ENCODE results near the gene PRSS33. TPM values are rescaled to one million over a fixed set of nuclear protein-coding genes. Genes with fewer than 3 reads are reported as not detected.

PRSS33 gene
- total RNA-seq, 4 donors from 2014 or later: not detected

DNA sequence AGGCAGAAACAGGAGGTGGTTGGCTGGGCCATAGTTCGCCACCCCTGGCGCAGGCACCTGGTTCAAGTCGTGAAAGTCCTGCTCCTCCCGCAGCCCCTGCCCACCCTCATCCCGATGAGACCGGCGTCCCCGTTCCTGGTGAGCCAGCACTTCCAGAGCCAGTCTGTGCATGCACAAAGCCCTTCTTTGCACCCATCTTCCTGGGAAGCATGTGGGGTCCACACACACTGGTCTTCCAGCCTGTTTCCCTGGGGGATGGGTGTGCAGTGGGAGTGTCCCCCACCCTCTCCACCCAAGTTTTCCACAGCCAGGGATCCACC lies 41.1 kb upstream of the PRSS33 start:
- H3K27ac ChIP-seq: no peak overlapping the region
- no peaks in the 10 kb centered on the region for H3K36me3 ChIP-seq
- peaks cover 0 to 60% of the 10 kb centered on the region in 2 donors for H3K27me3 ChIP-seq
- H3K9me3 ChIP-seq: no peaks in the 10 kb centered on the region
- no peak overlapping the region for H3K4me3 ChIP-seq
- 92 to 94% methylated on average over 8 of the region's 8 CpGs for WGBS, 2 donors
- no peak for DNase-seq (ENCODE audit: low spot score in 2 of 2)
- TF ChIP-seq, protein P1, sequence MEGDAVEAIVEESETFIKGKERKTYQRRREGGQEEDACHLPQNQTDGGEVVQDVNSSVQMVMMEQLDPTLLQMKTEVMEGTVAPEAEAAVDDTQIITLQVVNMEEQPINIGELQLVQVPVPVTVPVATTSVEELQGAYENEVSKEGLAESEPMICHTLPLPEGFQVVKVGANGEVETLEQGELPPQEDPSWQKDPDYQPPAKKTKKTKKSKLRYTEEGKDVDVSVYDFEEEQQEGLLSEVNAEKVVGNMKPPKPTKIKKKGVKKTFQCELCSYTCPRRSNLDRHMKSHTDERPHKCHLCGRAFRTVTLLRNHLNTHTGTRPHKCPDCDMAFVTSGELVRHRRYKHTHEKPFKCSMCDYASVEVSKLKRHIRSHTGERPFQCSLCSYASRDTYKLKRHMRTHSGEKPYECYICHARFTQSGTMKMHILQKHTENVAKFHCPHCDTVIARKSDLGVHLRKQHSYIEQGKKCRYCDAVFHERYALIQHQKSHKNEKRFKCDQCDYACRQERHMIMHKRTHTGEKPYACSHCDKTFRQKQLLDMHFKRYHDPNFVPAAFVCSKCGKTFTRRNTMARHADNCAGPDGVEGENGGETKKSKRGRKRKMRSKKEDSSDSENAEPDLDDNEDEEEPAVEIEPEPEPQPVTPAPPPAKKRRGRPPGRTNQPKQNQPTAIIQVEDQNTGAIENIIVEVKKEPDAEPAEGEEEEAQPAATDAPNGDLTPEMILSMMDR (IDR thresholded peaks at IDR 0.05): no peak
- no peaks in the 10 kb centered on the region for H3K4me1 ChIP-seq

DNA sequence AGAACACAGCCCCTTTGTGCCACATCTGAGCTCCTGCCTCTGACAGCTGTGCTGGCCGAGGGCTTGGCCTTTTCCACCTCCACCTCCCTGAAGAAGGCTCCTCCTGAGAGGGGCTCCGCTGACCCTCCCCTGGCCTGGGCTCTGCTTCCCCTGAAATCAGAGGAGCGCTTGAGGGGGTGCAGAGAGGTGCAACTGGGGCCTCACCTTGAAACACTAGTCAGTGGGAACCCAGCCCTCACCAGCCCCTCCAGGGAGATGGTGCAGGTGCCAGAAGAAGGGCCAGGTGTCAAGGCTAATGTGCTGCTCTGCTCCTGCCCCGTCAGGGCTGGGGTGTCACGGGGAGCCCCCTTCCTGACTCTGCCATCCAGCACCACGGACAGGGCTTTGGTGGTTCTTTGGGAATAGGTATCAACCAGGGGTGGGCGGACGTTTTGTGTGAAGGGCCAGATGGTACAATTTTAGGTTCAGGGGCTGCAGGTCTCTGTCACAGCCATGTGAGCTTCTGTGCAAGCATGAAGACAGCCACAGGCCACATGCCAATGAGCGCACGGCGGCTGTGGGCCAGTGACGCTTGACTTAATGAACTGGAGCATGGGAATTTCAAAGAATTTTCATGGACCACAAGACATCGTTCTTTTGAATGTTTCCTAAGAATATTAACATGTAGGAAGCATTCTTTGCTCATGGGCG lies 40.6 kb upstream of the PRSS33 start:
- H3K27ac ChIP-seq: no peak overlapping the region
- TF ChIP-seq, protein P1 (IDR thresholded peaks at IDR 0.05): no peak
- TF ChIP-seq EP300 (IDR thresholded peaks at IDR 0.05): no peak
- WGBS, 2 donors: 64 to 66% methylated on average over 14 of the region's 14 CpGs
- H3K36me3 ChIP-seq: no peaks in the 10 kb centered on the region
- H3K4me1 ChIP-seq: no peaks in the 10 kb centered on the region
- H3K9me3 ChIP-seq: no peaks in the 10 kb centered on the region
- no peak overlapping the region for H3K4me3 ChIP-seq
- H3K27me3 ChIP-seq: peaks cover 0 to 60% of the 10 kb centered on the region in 2 donors
- no peak for DNase-seq (ENCODE audit: low spot score in 2 of 2)

DNA sequence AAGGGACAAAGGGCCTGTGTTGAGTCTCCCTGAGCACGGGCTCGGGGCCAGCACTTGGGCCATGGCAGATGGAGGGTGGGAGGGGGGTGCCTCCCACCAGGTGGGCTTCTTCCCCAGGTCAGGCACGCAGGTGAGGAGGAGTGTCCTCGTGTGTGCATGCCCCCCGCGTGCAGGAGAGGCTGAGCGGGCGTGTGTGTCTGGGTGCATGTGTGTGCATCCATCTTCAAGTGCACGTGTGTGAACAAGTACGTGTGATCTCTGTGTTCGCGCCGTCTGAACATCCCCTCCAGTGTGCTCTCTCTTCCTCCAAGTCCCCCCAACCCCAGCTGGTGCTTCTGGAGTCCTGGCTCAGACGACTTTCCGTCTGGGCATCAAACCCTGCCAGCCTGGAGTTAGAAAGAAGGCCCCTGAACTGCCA lies 40.0 kb upstream of the PRSS33 start:
- TF ChIP-seq POLR2A (IDR thresholded peaks at IDR 0.05) (no peak), EP300 (IDR thresholded peaks at IDR 0.05) (no peak)
- TF ChIP-seq, protein P1 (IDR thresholded peaks at IDR 0.05): no peak
- H3K36me3 ChIP-seq: no peaks in the 10 kb centered on the region
- no peak overlapping the region for H3K4me3 ChIP-seq
- 65 to 69% methylated on average over 15 of the region's 15 CpGs for WGBS, 2 donors
- H3K9me3 ChIP-seq: no peaks in the 10 kb centered on the region
- DNase-seq (ENCODE audit: low spot score in 2 of 2): no peak
- no peaks in the 10 kb centered on the region for H3K4me1 ChIP-seq
- no peak overlapping the region for H3K27ac ChIP-seq
- H3K27me3 ChIP-seq: peaks cover 0 to 54% of the 10 kb centered on the region in 2 donors

- peak in 1 of 2 donors; percentile 3 for DNase-seq (ENCODE audit: low spot score in 2 of 2)
- WGBS, 2 donors: 58 to 66% methylated on average over 15 to 18 of the region's 19 CpGs
- Histone ChIP-seq H3K4me3 (no peak overlapping the region), H3K4me1 (no peaks in the 10 kb centered on the region), H3K27ac (no peak overlapping the region), H3K36me3 (no peaks in the 10 kb centered on the region), H3K9me3 (no peaks in the 10 kb centered on the region), H3K27me3 (peaks cover 0 to 48% of the 10 kb centered on the region in 2 donors)
- TF ChIP-seq EP300 (IDR thresholded peaks at IDR 0.05) (no peak), POLR2A (IDR thresholded peaks at IDR 0.05) (no peak)
- TF ChIP-seq, protein P1 (IDR thresholded peaks at IDR 0.05): no peak
Measured at GRCh38 chr16:2826591-2827373, 39.4 kb upstream of the PRSS33 start.

- H3K27ac ChIP-seq: no peak overlapping the region
- H3K9me3 ChIP-seq: no peaks in the 10 kb centered on the region
- TF ChIP-seq, protein P1 (IDR thresholded peaks at IDR 0.05): no peak
- no peak for TF ChIP-seq POLR2A (IDR thresholded peaks at IDR 0.05)
- TF ChIP-seq EP300 (IDR thresholded peaks at IDR 0.05): no peak
- H3K27me3 ChIP-seq: peaks cover 0 to 39% of the 10 kb centered on the region in 2 donors
- H3K4me3 ChIP-seq: no peak overlapping the region
- 68 to 71% methylated on average over 11 of the region's 11 CpGs for WGBS, 2 donors
- peak in 1 of 2 donors; percentile 3 for DNase-seq (ENCODE audit: low spot score in 2 of 2)
- no peaks in the 10 kb centered on the region for H3K4me1 ChIP-seq
- no peaks in the 10 kb centered on the region for H3K36me3 ChIP-seq
Measured at GRCh38 chr16:2825906-2826305, 38.5 kb upstream of the PRSS33 start.
